Neural crest cell (in vitro differentiated cells): Measurements from ENCODE around the gene KCNMA1. TPM values are rescaled to one million over a fixed set of nuclear protein-coding genes. Genes with fewer than 3 reads are reported as not detected.

ENCODE experiments used
- DNase-seq: peaks from one replicate; pipeline ENCODE4 v3.0.0; 2021; ENCODE audit warnings: low read depth, mixed read lengths, low spot score
- H3K27ac Mint-ChIP-seq: one replicate; pipeline ENCODE4 v1.8.0; 2021; ENCODE audit warnings: mild to moderate bottlenecking, mixed read lengths; ENCODE audit not compliant: unreplicated experiment
- H3K27me3 Mint-ChIP-seq: 2 replicates; pipeline ENCODE4 v1.8.0; 2021; ENCODE audit warnings: low read depth, mild to moderate bottlenecking, mixed read lengths
- H3K36me3 Mint-ChIP-seq: 2 replicates; pipeline ENCODE4 v1.8.0; 2021; ENCODE audit warnings: low read depth, mild to moderate bottlenecking, mixed read lengths
- H3K4me1 Mint-ChIP-seq: 2 replicates; pipeline ENCODE4 v1.8.0; 2021; ENCODE audit warnings: mixed read lengths
- H3K4me3 Mint-ChIP-seq: one replicate; pipeline ENCODE4 v1.8.0; 2021; ENCODE audit warnings: mild to moderate bottlenecking, mixed read lengths
- H3K9me3 Mint-ChIP-seq: 2 replicates; pipeline ENCODE4 v1.8.0; 2021; ENCODE audit warnings: mixed read lengths
- CTCF ChIP-seq: fragments of 200-600 bp; sonication (generic); conservative IDR thresholded peaks from 2 replicates; pipeline ENCODE4 v1.5.0; 2021; ENCODE audit warnings: antibody characterized with exemption, mild to moderate bottlenecking
- total RNA-seq: library from RNA; stranded (reverse); gene quantifications from 2 replicates; pipeline ENCODE4 v1.2.1, GENCODE V29; 2021

Gene KCNMA1
- total RNA-seq, 1 donor from 2014 or later = 1.7 TPM

- Mint-ChIP-seq H3K36me3 (peaks cover 3% of the 10 kb centered on the region), H3K9me3 (peaks cover 7% of the 10 kb centered on the region), H3K4me3 (no peak overlapping the region), H3K27me3 (no peaks in the 10 kb centered on the region), H3K4me1 (no peaks in the 10 kb centered on the region), H3K27ac (no peak overlapping the region)
- TF ChIP-seq CTCF = no peak
- no peak for DNase-seq
Observed at GRCh38 chr10:76962851-76963250, 674.8 kb downstream of the KCNMA1 start.

DNA sequence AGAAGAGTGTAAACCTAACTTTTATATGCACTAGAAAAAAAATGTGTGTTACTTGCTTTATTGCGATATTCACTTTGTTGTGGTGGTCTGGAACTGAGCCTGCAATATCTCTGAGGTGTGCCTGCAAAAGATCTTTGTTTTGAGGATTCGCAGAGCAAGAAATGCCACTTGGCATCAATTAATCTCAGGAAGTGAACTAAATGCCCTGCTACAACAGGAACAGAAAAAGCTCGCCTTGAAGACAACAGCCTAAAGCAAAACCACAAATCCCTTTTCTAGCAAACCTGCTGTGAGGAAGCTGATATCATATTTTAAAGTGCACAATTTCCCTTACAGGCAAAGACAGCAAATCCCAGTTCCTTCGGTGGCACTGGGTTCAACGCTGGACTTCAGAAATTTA is 675.8 kb downstream of the KCNMA1 start:
- DNase-seq = no peak
- no peak for TF ChIP-seq CTCF
- peaks cover 3% of the 10 kb centered on the region for H3K36me3 Mint-ChIP-seq

DNA sequence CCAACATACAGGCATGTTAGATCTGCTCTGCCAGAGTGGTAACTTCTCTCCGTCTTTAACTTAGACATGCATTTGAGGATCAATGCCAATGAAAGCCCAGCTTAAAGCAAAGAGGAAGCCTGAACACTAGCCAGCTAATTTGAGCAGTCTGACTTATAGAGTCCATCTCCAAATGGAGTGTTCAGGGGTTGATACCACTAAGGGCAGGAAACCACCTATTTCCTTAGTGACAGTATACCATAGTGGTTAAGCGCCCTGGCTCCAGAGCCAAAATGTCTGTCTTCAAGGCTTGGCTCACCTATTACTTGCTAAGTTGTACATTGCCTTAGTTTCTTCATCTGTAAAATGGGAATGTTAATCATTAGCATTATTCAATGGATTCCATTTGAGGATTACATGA is 678.5 kb downstream of the KCNMA1 start:
- Mint-ChIP-seq H3K4me3 (no peak overlapping the region), H3K4me1 (no peaks in the 10 kb centered on the region), H3K9me3 (peaks cover 4% of the 10 kb centered on the region), H3K27me3 (no peaks in the 10 kb centered on the region), H3K36me3 (peaks cover 3% of the 10 kb centered on the region), H3K27ac (no peak overlapping the region)
- no peak for DNase-seq
- TF ChIP-seq CTCF = no peak

More for the DNA sequence above, 675.8 kb downstream of the KCNMA1 start:
- Mint-ChIP-seq H3K27me3 (no peaks in the 10 kb centered on the region), H3K4me1 (no peaks in the 10 kb centered on the region), H3K4me3 (no peak overlapping the region), H3K27ac (no peak overlapping the region), H3K9me3 (peaks cover 7% of the 10 kb centered on the region)

DNA sequence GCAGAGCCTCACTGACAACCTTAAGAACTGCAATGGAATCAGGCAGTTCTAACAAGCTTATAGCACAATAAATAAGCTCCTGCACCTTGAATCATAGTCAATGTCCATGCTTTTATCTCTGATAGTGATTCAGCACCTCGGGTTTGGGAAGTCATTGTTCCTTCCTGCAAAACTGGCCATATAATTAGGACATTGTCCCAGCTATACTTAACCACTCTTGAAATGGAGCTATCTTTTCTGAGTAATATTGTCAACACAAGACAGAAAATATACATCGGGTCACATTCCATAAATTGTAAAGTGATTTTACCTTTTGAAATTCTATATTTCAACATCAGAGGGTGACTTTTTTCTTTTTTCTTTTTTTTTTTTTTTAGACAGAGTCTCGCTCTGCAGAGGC is 682.8 kb downstream of the KCNMA1 start:
- Mint-ChIP-seq H3K36me3 (no peaks in the 10 kb centered on the region), H3K27me3 (no peaks in the 10 kb centered on the region), H3K4me3 (no peak overlapping the region), H3K27ac (no peak overlapping the region), H3K4me1 (no peaks in the 10 kb centered on the region), H3K9me3 (peaks cover 2% of the 10 kb centered on the region)
- DNase-seq = no peak
- TF ChIP-seq CTCF = no peak

DNA sequence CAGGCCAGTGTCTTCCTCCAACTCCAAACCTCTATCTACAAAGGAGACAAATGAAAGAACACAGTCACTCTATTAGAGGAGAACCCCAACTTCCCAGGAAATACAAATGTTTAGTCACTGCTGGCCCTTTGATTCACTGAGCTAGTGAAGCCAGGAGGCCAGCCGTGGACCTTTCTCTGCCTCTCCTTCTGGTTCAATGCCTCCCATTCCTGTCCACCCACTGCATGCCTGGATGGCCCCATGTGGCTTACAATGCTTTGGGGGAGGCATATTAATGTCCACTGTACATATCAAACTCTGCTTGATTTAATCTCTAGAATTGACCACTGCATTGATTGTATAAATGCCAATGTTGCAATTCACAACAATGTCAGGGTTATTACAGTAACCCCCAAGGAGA is 687.3 kb downstream of the KCNMA1 start:
- H3K36me3 Mint-ChIP-seq = no peaks in the 10 kb centered on the region
- no peak for TF ChIP-seq CTCF
- no peaks in the 10 kb centered on the region for H3K4me1 Mint-ChIP-seq
- H3K27me3 Mint-ChIP-seq = no peaks in the 10 kb centered on the region
- DNase-seq = no peak
- no peak overlapping the region for H3K4me3 Mint-ChIP-seq
- H3K9me3 Mint-ChIP-seq = no peaks in the 10 kb centered on the region
- H3K27ac Mint-ChIP-seq = no peak overlapping the region

DNA sequence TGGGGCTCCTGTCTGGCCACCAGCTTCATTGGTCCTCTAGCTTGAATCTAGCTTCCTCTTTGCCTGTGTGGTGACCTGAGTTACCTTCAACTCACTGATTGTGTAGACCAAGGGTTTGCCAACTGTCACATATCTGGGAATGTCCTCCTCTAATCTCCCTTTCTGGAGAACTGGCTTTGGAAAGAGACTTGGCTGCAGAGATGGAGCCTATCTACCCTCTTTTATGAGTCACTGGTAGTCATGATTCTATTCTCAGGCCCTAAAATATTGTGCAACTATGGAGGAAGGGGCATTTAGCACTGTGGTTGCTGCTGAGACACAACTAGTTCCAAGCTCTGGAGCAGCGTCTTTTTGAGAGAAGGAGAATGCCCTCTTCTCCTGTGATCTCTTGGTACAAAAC is 691.3 kb downstream of the KCNMA1 start:
- Mint-ChIP-seq H3K36me3 (no peaks in the 10 kb centered on the region), H3K27me3 (no peaks in the 10 kb centered on the region), H3K27ac (no peak overlapping the region), H3K4me1 (peaks cover 4% of the 10 kb centered on the region), H3K9me3 (no peaks in the 10 kb centered on the region), H3K4me3 (no peak overlapping the region)
- TF ChIP-seq CTCF = no peak
- no peak for DNase-seq
